H1 (cell line): ENCODE results near the gene ADNP. TPM values are rescaled to one million over a fixed set of nuclear protein-coding genes. Genes with fewer than 3 reads are reported as not detected.

Source experiments
- CTCF ChIA-PET: fragments of 300-600 bp; sonication (Branson Sonifier 250); formaldehyde crosslinking; loops from one replicate; lab custom pipeline; 2021; ENCODE audit not compliant: partially characterized antibody; lab: Charles Lee
- POLR2A ChIA-PET: fragments of 300-600 bp; sonication (Branson Sonifier 250); formaldehyde crosslinking; loops from one replicate; lab custom pipeline; 2021; ENCODE audit warnings: inconsistent platforms; ENCODE audit not compliant: partially characterized antibody; lab: Charles Lee
- DNase-seq, 2 experiments: peaks; one replicate each; pipeline versions ENCODE4 v3.0.0 to v3.0.0-alpha.2; 2010 to 2022; ENCODE audit warnings: low spot score in 2 of 2, low read depth in 1 of 2, mixed read lengths in 1 of 2
- FAIRE-seq: peaks from 2 replicates; lab custom pipeline; 2011; peaks lifted over from hg19 to GRCh38; lab: Jason Lieb, UNC
- H2AFZ ChIP-seq: 2 replicates; pipeline ENCODE4 v1.8.1; 2012; ENCODE audit warnings: low read length, inconsistent platforms
- H2AK5ac ChIP-seq: 2 replicates; pipeline ENCODE4 v1.6.1; 2013; ENCODE audit warnings: low read depth, low read length
- H2BK120ac ChIP-seq: replicated peaks from 2 replicates; pipeline ENCODE3; 2013; ENCODE audit warnings: low read depth, low read length, inconsistent platforms
- H2BK12ac ChIP-seq: 2 replicates; pipeline ENCODE4 v1.6.1; 2013; ENCODE audit warnings: low read depth, low read length
- H2BK15ac ChIP-seq: 2 replicates; pipeline ENCODE4 v1.6.1; 2013; ENCODE audit warnings: low read length
- H2BK20ac ChIP-seq: 2 replicates; pipeline ENCODE4 v1.6.1; 2013; ENCODE audit warnings: low read length
- H2BK5ac ChIP-seq: 2 replicates; pipeline ENCODE4 v1.6.1; 2013; ENCODE audit warnings: low read depth, low read length
- H3K14ac ChIP-seq: 2 replicates; pipeline ENCODE4 v1.6.1; 2013; ENCODE audit warnings: inconsistent platforms; ENCODE audit not compliant: insufficient read length
- H3K18ac ChIP-seq: 2 replicates; pipeline ENCODE4 v1.6.1; 2013; ENCODE audit warnings: low read length; ENCODE audit errors: extremely low read depth
- H3K23ac ChIP-seq: 2 replicates; pipeline ENCODE4 v1.6.1; 2013; ENCODE audit warnings: inconsistent platforms; ENCODE audit not compliant: insufficient read length
- H3K23me2 ChIP-seq: 2 replicates; pipeline ENCODE4 v1.6.1; 2013; ENCODE audit warnings: low read depth, low read length
- H3K27ac ChIP-seq: 2 replicates; pipeline ENCODE4 v1.6.1; 2011; ENCODE audit warnings: low read depth, low read length, inconsistent platforms
- H3K27me3 ChIP-seq, 4 experiments: replicated peaks in 1 of 4; 1 replicate in 1 of 4; 2 replicates in 3 of 4; pipeline versions ENCODE4 v1.6.1 to v1.8.1; 2011 to 2013; ENCODE audit warnings: low read length in 3 of 4, mild to moderate bottlenecking in 3 of 4, inconsistent platforms in 2 of 4, mixed read lengths in 2 of 4, moderate library complexity in 1 of 4; ENCODE audit not compliant: control insufficient read depth in 3 of 4, insufficient read depth in 3 of 4; ENCODE audit errors: extremely low read depth in 1 of 4
- H3K36me3 ChIP-seq, 4 experiments: 2 replicates each; pipeline versions ENCODE4 v1.6.1 to v1.8.1; 2011 to 2013; ENCODE audit warnings: mild to moderate bottlenecking in 4 of 4, low read length in 3 of 4, moderate library complexity in 2 of 4, control low read depth in 1 of 4, inconsistent platforms in 1 of 4; ENCODE audit not compliant: insufficient read depth in 4 of 4, control insufficient read depth in 2 of 4
- H3K4ac ChIP-seq: replicated peaks from 2 replicates; pipeline ENCODE3; 2013; ENCODE audit warnings: low read length, low read depth, mixed read lengths, inconsistent platforms; ENCODE audit not compliant: insufficient read length
- H3K4me1 ChIP-seq, 4 experiments: replicated peaks in 1 of 4; 1 replicate in 1 of 4; 2 replicates in 3 of 4; pipeline versions ENCODE4 v1.6.1 to v1.8.1; 2011 to 2013; ENCODE audit warnings: low read length in 3 of 4, inconsistent platforms in 2 of 4, mixed read lengths in 1 of 4; ENCODE audit not compliant: insufficient read depth in 4 of 4, control insufficient read depth in 3 of 4
- H3K4me2 ChIP-seq, 2 experiments: 2 replicates each; pipeline versions ENCODE4 v1.6.1 to v1.8.1; 2011 to 2013; ENCODE audit warnings: low read depth in 2 of 2, low read length in 2 of 2, control low read depth in 1 of 2, inconsistent platforms in 1 of 2, mild to moderate bottlenecking in 1 of 2; ENCODE audit not compliant: insufficient read depth in 1 of 2
- H3K4me3 ChIP-seq, 4 experiments: fragments of 200-600, 300-600 bp in 1 of 4; sonication (generic), shearing (Covaris generic), sonication (Bioruptor Twin) in 1 of 4; 2 replicates each; pipeline versions ENCODE4 v1.5.1 to v1.8.1; 2011 to 2016; ENCODE audit warnings: low read length in 4 of 4, low read depth in 3 of 4, control low read depth in 2 of 4, inconsistent platforms in 2 of 4, mild to moderate bottlenecking in 2 of 4, mixed read lengths in 1 of 4, moderate library complexity in 1 of 4; ENCODE audit not compliant: insufficient read depth in 2 of 4; ENCODE audit errors: extremely low read depth in 1 of 4
- H3K56ac ChIP-seq: replicated peaks from 2 replicates; pipeline ENCODE3; 2013; ENCODE audit warnings: low read depth, mild to moderate bottlenecking, mixed read lengths, low read length, inconsistent platforms; ENCODE audit not compliant: insufficient read length
- H3K79me1 ChIP-seq: 2 replicates; pipeline ENCODE4 v1.6.1; 2013; ENCODE audit warnings: low read depth, low read length, control low read depth
- H3K79me2 ChIP-seq, 2 experiments: 2 replicates each; pipeline versions ENCODE4 v1.6.1 to v1.8.1; 2012 to 2013; ENCODE audit warnings: low read length in 2 of 2, mild to moderate bottlenecking in 2 of 2, inconsistent platforms in 1 of 2; ENCODE audit not compliant: insufficient read depth in 2 of 2, control insufficient read depth in 1 of 2
- H3K9ac ChIP-seq, 4 experiments: replicated peaks in 1 of 4; 1 replicate in 1 of 4; 2 replicates in 3 of 4; pipeline versions ENCODE4 v1.6.1 to v1.8.1; 2011 to 2013; ENCODE audit warnings: low read depth in 3 of 4, low read length in 3 of 4, control low read depth in 2 of 4, mild to moderate bottlenecking in 2 of 4, moderate library complexity in 2 of 4, inconsistent platforms in 1 of 4; ENCODE audit errors: extremely low read depth in 1 of 4
- H3K9me3 ChIP-seq, 2 experiments: 2 replicates each; pipeline versions ENCODE4 v1.6.1 to v1.8.1; 2012 to 2013; ENCODE audit warnings: mild to moderate bottlenecking in 2 of 2, moderate library complexity in 2 of 2, control low read depth in 1 of 2, inconsistent platforms in 1 of 2, low read depth in 1 of 2, low read length in 1 of 2, mixed read lengths in 1 of 2; ENCODE audit not compliant: insufficient read depth in 2 of 2
- H4K20me1 ChIP-seq, 2 experiments: replicated peaks in 1 of 2; 2 replicates each; pipeline versions ENCODE3 to v1.8.1; 2011 to 2013; ENCODE audit warnings: inconsistent platforms in 2 of 2, low read length in 2 of 2, mild to moderate bottlenecking in 1 of 2; ENCODE audit not compliant: insufficient read depth in 2 of 2, control insufficient read depth in 1 of 2
- H4K5ac ChIP-seq: 2 replicates; pipeline ENCODE4 v1.6.1; 2013; ENCODE audit warnings: low read length, low read depth, mixed read lengths, inconsistent platforms; ENCODE audit not compliant: insufficient read length
- H4K8ac ChIP-seq: 2 replicates; pipeline ENCODE4 v1.8.0; 2013; ENCODE audit warnings: mild to moderate bottlenecking, moderate library complexity, low read length, inconsistent platforms; ENCODE audit not compliant: insufficient read depth; ENCODE audit errors: extremely low read depth
- H4K91ac ChIP-seq: replicated peaks from 2 replicates; pipeline ENCODE3; 2013; ENCODE audit warnings: low read length, mixed read lengths, inconsistent platforms; ENCODE audit not compliant: insufficient read length
- ATF3 ChIP-seq: IDR thresholded peaks from 2 replicates; pipeline ENCODE4 v1.6.1; 2011; ENCODE audit warnings: low read depth, mild to moderate bottlenecking, low read length; ENCODE audit not compliant: insufficient read depth
- BCL11A ChIP-seq, 2 experiments: IDR thresholded peaks; one replicate each; pipeline ENCODE4 v1.6.1; 2011; ENCODE audit warnings: low read depth in 2 of 2, low read length in 2 of 2, mild to moderate bottlenecking in 2 of 2
- CBX8 ChIP-seq: fragments of 300-800, 300-1000 bp; sonication (generic); IDR thresholded peaks from 2 replicates; pipeline ENCODE4 v1.7.1; 2016; ENCODE audit warnings: low read depth, low read length, borderline replicate concordance
- CEBPB ChIP-seq: IDR thresholded peaks from 2 replicates; pipeline ENCODE4 v1.6.1; 2012; ENCODE audit warnings: low read depth, low read length
- EGR1 ChIP-seq: IDR thresholded peaks from 2 replicates; pipeline ENCODE4 v1.6.1; 2011; ENCODE audit warnings: low read depth, low read length, borderline replicate concordance
- EP300 ChIP-seq, 2 experiments: IDR thresholded peaks; 1 replicate in 1 of 2; 2 replicates in 1 of 2; pipeline ENCODE4 v1.6.1; 2011 to 2012; ENCODE audit warnings: low read depth in 2 of 2, low read length in 2 of 2, mild to moderate bottlenecking in 2 of 2, borderline replicate concordance in 1 of 2, inconsistent platforms in 1 of 2, moderate library complexity in 1 of 2
- HDAC2 ChIP-seq, 2 experiments: fragments of 300-600 bp in 1 of 2; sonication (generic) in 1 of 2; IDR thresholded peaks; 2 replicates each; pipeline ENCODE4 v1.6.1; 2011 to 2012; ENCODE audit warnings: low read depth in 2 of 2, low read length in 2 of 2, mild to moderate bottlenecking in 2 of 2, moderate library complexity in 2 of 2, borderline replicate concordance in 1 of 2, inconsistent platforms in 1 of 2
- JUN ChIP-seq: IDR thresholded peaks from 2 replicates; pipeline ENCODE4 v1.6.1; 2011; ENCODE audit warnings: low read depth, mild to moderate bottlenecking, improper control_type of control experiment, low read length
- KDM5A ChIP-seq: fragments of 200-600 bp; IDR thresholded peaks from 2 replicates; pipeline ENCODE4 v1.7.1; 2012; ENCODE audit warnings: mild to moderate bottlenecking, low read length, inconsistent platforms, mixed read lengths
- NANOG ChIP-seq: IDR thresholded peaks from 2 replicates; pipeline ENCODE4 v1.6.1; 2011; ENCODE audit warnings: low read length, low read depth, mild to moderate bottlenecking, inconsistent platforms; ENCODE audit not compliant: insufficient read depth, poor library complexity, severe bottlenecking
- RXRA ChIP-seq: IDR thresholded peaks from 2 replicates; pipeline ENCODE4 v1.6.1; 2011; ENCODE audit warnings: low read depth, mild to moderate bottlenecking, low read length, moderate library complexity; ENCODE audit not compliant: insufficient read depth
- SP2 ChIP-seq: IDR thresholded peaks from 2 replicates; pipeline ENCODE4 v1.6.1; 2012; ENCODE audit warnings: mild to moderate bottlenecking, low read length, inconsistent platforms
- SP4 ChIP-seq: IDR thresholded peaks from 2 replicates; pipeline ENCODE4 v1.6.1; 2012; ENCODE audit warnings: low read length, inconsistent platforms
- WGBS, 2 experiments: shearing (Covaris generic) in 1 of 2; methylation state at CpG; one replicate each; pipeline versions ENCODE4 v1.1.6 to v1.1.7; 2013 to 2015; ENCODE audit warnings: low lambda C conversion rate in 2 of 2, mixed read lengths in 2 of 2, inconsistent platforms in 1 of 2, low coverage in 1 of 2, missing lambda C conversion rate in 1 of 2; ENCODE audit not compliant: insufficient replicate concordance in 2 of 2, insufficient coverage in 1 of 2, insufficient read length in 1 of 2; ENCODE audit errors: extremely low coverage in 1 of 2, missing lambda C conversion rate in 1 of 2; 5-methylcytosine and 5-hydroxymethylcytosine counted together
- polyA plus RNA-seq, 7 experiments: library from polyadenylated mRNA; depleted of rRNA in 3 of 7; stranded (reverse) in 5 of 7; unstranded in 2 of 7; fragments of >200 nt in 5 of 7; fragments of 200-250 nt in 2 of 7; gene quantifications; 1 replicate in 5 of 7; 2 replicates in 1 of 7; 4 replicates in 1 of 7; pipeline versions ENCODE4 v1.2.1 to v1.2.3, GENCODE V29; 2011 to 2013; ENCODE audit warnings: missing spikeins in 2 of 7, mixed read lengths in 2 of 7
- total RNA-seq: library from RNA; stranded (reverse); fragmentation: NEBNext Ultra II Directional; extraction: Animal tissue kit (Norgen Biotek cat#: 25700); gene quantifications from 2 replicates; pipeline ENCODE4 v1.2.1, GENCODE V29; 2021

Gene ADNP
- total and polyA plus RNA-seq, 2 of the 8 experiments (the other 6 are each of a cell fraction or from before 2014, with no cell fraction given), result 31.6 to 123 TPM

- POLR2A ChIA-PET, result interaction anchor here (0.8 to 7.9 kb wide), 3 partner anchors 13 to 50 kb away, joined by 3 to 87 read pairs (median 3); no protein-coding TSS in a partner anchor
- 0 out of 2 replicates have a peak overlapping the region, but pooled peaks have one; percentile 39 for H2BK12ac ChIP-seq
- no peak for TF ChIP-seq CEBPB
- TF ChIP-seq JUN, result no peak
- TF ChIP-seq CBX8, result no peak
- TF ChIP-seq EP300 (IDR thresholded peaks at IDR 0.05; ENCODE audit: borderline replicate concordance in 1 of 2, low read depth in 2 of 2, low read length in 2 of 2), result no peak
- TF ChIP-seq SP2, result no peak
- TF ChIP-seq EGR1, result no peak
- no peak for TF ChIP-seq RXRA
- no peak for TF ChIP-seq SP4
- no peak for TF ChIP-seq ATF3
- no peak for TF ChIP-seq HDAC2 (IDR thresholded peaks at IDR 0.05; ENCODE audit: borderline replicate concordance in 1 of 2, low read depth in 2 of 2, low read length in 2 of 2)
- no peak for TF ChIP-seq NANOG
- no peak for TF ChIP-seq BCL11A (IDR thresholded peaks at IDR 0.05; ENCODE audit: low read depth in 2 of 2, low read length in 2 of 2)
- no peak for TF ChIP-seq KDM5A
Observed at GRCh38 chr20:50873585-50873984, 57.7 kb downstream of the ADNP start.

More at GRCh38 chr20:50873585-50873984, 57.7 kb downstream of the ADNP start:
- WGBS, 2 experiments, result 91% methylated on average over 10 of the region's 10 CpGs; no CpG with 5 or more reads in 1 of the 2 experiments
- no peaks in the 10 kb centered on the region for H3K79me2 ChIP-seq
- no peak overlapping the region for H3K23ac ChIP-seq
- FAIRE-seq (no peak), DNase-seq (no peak)
- peak overlapping the region; percentile 24; the same call in 1 of the 2 replicates for H2BK15ac ChIP-seq
- H2AK5ac ChIP-seq, result peak overlapping the region; percentile 88; the same call in 1 of the 2 replicates
- no peak overlapping the region for H4K5ac ChIP-seq
- H4K20me1 ChIP-seq, result no peaks in the 10 kb centered on the region
- CTCF ChIA-PET, result interaction anchor here (0.8 to 1.7 kb wide), 5 partner anchors 9 to 79 kb away, joined by 3 to 5 read pairs (median 4); partner anchors contain the start of gene BCAS4
- H3K4ac ChIP-seq, result no peak overlapping the region
- peaks cover 3% of the 10 kb centered on the region; the same call in 1 of the 2 replicates for H3K23me2 ChIP-seq
- no peaks in the 10 kb centered on the region for H3K79me1 ChIP-seq
- no peak overlapping the region for H2AFZ ChIP-seq
- peaks cover 0 to 8% (median under 1%) of the 10 kb centered on the region in 4 experiments; a peak in 2 of 8 replicates for H3K36me3 ChIP-seq
- no peak overlapping the region for H3K4me3 ChIP-seq
- no peak overlapping the region for H2BK120ac ChIP-seq
- no peak overlapping the region for H3K9ac ChIP-seq
- H3K18ac ChIP-seq, result no peak overlapping the region
- H2BK5ac ChIP-seq, result peak overlapping the region; percentile 8; the same call in 1 of the 2 replicates
- H3K56ac ChIP-seq, result no peak overlapping the region
- no peak overlapping the region for H4K91ac ChIP-seq
- no peak overlapping the region for H3K14ac ChIP-seq
- H4K8ac ChIP-seq, result no peak overlapping the region
- H2BK20ac ChIP-seq, result no peak overlapping the region
- H3K4me1 ChIP-seq, result peaks cover 6 to 25% (median 16%) of the 10 kb centered on the region in 4 experiments
- no peaks in the 10 kb centered on the region for H3K27me3 ChIP-seq
- H3K9me3 ChIP-seq, result no peaks in the 10 kb centered on the region
- H3K27ac ChIP-seq, result no peak overlapping the region
- H3K4me2 ChIP-seq, result no peak overlapping the region
